GM19193 (cell line): ENCODE results near the gene KLHL35.

ENCODE experiments used
- POLR2A ChIP-seq: IDR thresholded peaks from 4 replicates; pipeline ENCODE4 v1.6.1; 2011; ENCODE audit not compliant: insufficient read depth, insufficient read length; ENCODE audit errors: extremely low read depth

KLHL35 gene

GRCh38 chr11:75453916-75454655, 21.1 kb upstream of the KLHL35 start:
- no peak for TF ChIP-seq POLR2A

- TF ChIP-seq POLR2A, result no peak
Observed at GRCh38 chr11:75450826-75451821, 18.1 kb upstream of the KLHL35 start.

- no peak for TF ChIP-seq POLR2A
Observed at GRCh38 chr11:75450236-75450635, 17.2 kb upstream of the KLHL35 start.

- no peak for TF ChIP-seq POLR2A
Observed at GRCh38 chr11:75449776-75450175, 16.8 kb upstream of the KLHL35 start.

GRCh38 chr11:75449271-75449670, 16.3 kb upstream of the KLHL35 start:
- no peak for TF ChIP-seq POLR2A

- TF ChIP-seq POLR2A, result no peak
Observed at GRCh38 chr11:75447415-75447814, 14.4 kb upstream of the KLHL35 start.

- TF ChIP-seq POLR2A, result no peak
Observed at GRCh38 chr11:75445315-75445953, 12.4 kb upstream of the KLHL35 start.

- no peak for TF ChIP-seq POLR2A
Observed at GRCh38 chr11:75443043-75443442, 10.0 kb upstream of the KLHL35 start.

GRCh38 chr11:75442161-75442885, 9.3 kb upstream of the KLHL35 start:
- no peak for TF ChIP-seq POLR2A

- no peak for TF ChIP-seq POLR2A
Observed at GRCh38 chr11:75441804-75442132, 8.8 kb upstream of the KLHL35 start.

- TF ChIP-seq POLR2A, result no peak
Observed at GRCh38 chr11:75440960-75441803, 8.2 kb upstream of the KLHL35 start.

GRCh38 chr11:75439495-75440120, 6.6 kb upstream of the KLHL35 start:
- TF ChIP-seq POLR2A, result no peak

GRCh38 chr11:75439026-75439425, 6.0 kb upstream of the KLHL35 start:
- no peak for TF ChIP-seq POLR2A

- TF ChIP-seq POLR2A, result no peak
Observed at GRCh38 chr11:75437966-75438659, 5.1 kb upstream of the KLHL35 start.

GRCh38 chr11:75436806-75437205, 3.8 kb upstream of the KLHL35 start:
- no peak for TF ChIP-seq POLR2A
